Calu3 (cell line): Measurements from ENCODE around the gene IFITM10. TPM values are rescaled to one million over a fixed set of nuclear protein-coding genes. Genes with fewer than 3 reads are reported as not detected.

Source experiments
- BruUV-seq: library from RNA; stranded (reverse); fragments of 400-500 nt; replicated peaks from 2 replicates; lab custom pipeline; 2021; lab: Mats Ljungman, UMichigan
- CTCF ChIA-PET: fragments of 300-600 bp; sonication (Branson Sonifier 250); formaldehyde crosslinking; loops from one replicate; lab custom pipeline; 2022; ENCODE audit warnings: antibody characterized with exemption; lab: Charles Lee
- DNase-seq: peaks from one replicate; pipeline ENCODE4 v3.0.0; 2022
- H3K27ac Mint-ChIP-seq: one replicate; pipeline ENCODE4 v1.8.0; 2022; ENCODE audit warnings: mixed read lengths; ENCODE audit not compliant: unreplicated experiment
- H3K27me3 Mint-ChIP-seq: one replicate; pipeline ENCODE4 v1.8.0; 2022; ENCODE audit warnings: mixed read lengths; ENCODE audit not compliant: unreplicated experiment
- H3K36me3 Mint-ChIP-seq: one replicate; pipeline ENCODE4 v1.8.0; 2022; ENCODE audit warnings: mild to moderate bottlenecking, moderate library complexity, mixed read lengths; ENCODE audit not compliant: insufficient read depth, unreplicated experiment
- H3K4me1 Mint-ChIP-seq: one replicate; pipeline ENCODE4 v1.8.0; 2022; ENCODE audit warnings: mild to moderate bottlenecking, low read depth, mixed read lengths; ENCODE audit not compliant: unreplicated experiment
- H3K4me3 Mint-ChIP-seq: one replicate; pipeline ENCODE4 v1.8.0; 2022; ENCODE audit warnings: mild to moderate bottlenecking, low read depth, moderate library complexity, mixed read lengths; ENCODE audit not compliant: unreplicated experiment
- H3K9me3 Mint-ChIP-seq: one replicate; pipeline ENCODE4 v1.8.0; 2022; ENCODE audit warnings: low read depth, mixed read lengths; ENCODE audit not compliant: unreplicated experiment
- intact Hi-C: fragments of 100-400 bp; cut with micrococcal nuclease; formaldehyde crosslinking; loops from one replicate; pipeline ENCODE4 v1.10.0; 2022; ENCODE audit not compliant: unreplicated experiment
- total RNA-seq: library from RNA; stranded (reverse); gene quantifications from 2 replicates; pipeline ENCODE4 v1.2.3, GENCODE V29; 2022
- TF ChIP-seq, protein P1 (sequence below): fragments of 200-600 bp; IDR thresholded peaks from one replicate; pipeline ENCODE4 v1.8.0; 2022; ENCODE audit warnings: antibody characterized with exemption; ENCODE audit not compliant: unreplicated experiment

Gene IFITM10
- total RNA-seq, 1 experiment from 2014 or later, result 3.3 TPM

DNA sequence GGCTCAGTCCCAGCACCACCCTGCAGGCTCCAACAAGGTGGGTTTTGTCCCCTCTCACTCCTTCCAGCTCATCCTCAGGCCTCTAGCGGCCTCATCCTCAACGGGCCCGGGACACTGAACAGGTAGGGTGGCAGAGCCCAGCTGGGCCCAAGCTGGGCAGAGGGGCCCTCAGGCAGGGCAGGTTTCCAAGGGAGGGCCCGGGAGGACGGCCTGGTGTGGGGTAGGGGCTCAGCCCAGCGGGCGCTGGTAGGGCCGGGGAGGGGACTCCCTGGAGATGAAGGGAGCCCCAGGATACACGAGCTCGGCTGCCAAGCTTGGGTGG is 2.5 kb upstream of the IFITM10 start:
- peaks cover 64% of the 10 kb centered on the region for H3K36me3 Mint-ChIP-seq
- H3K27ac Mint-ChIP-seq, result no peak overlapping the region
- intact Hi-C loops, result no loop called here
- H3K4me3 Mint-ChIP-seq, result no peak overlapping the region
- no peaks in the 10 kb centered on the region for H3K4me1 Mint-ChIP-seq
- TF ChIP-seq, protein P1, sequence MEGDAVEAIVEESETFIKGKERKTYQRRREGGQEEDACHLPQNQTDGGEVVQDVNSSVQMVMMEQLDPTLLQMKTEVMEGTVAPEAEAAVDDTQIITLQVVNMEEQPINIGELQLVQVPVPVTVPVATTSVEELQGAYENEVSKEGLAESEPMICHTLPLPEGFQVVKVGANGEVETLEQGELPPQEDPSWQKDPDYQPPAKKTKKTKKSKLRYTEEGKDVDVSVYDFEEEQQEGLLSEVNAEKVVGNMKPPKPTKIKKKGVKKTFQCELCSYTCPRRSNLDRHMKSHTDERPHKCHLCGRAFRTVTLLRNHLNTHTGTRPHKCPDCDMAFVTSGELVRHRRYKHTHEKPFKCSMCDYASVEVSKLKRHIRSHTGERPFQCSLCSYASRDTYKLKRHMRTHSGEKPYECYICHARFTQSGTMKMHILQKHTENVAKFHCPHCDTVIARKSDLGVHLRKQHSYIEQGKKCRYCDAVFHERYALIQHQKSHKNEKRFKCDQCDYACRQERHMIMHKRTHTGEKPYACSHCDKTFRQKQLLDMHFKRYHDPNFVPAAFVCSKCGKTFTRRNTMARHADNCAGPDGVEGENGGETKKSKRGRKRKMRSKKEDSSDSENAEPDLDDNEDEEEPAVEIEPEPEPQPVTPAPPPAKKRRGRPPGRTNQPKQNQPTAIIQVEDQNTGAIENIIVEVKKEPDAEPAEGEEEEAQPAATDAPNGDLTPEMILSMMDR, result no peak
- no peaks in the 10 kb centered on the region for H3K27me3 Mint-ChIP-seq
- no peaks in the 10 kb centered on the region for H3K9me3 Mint-ChIP-seq
- TSS peak; percentile 95 for BruUV-seq
- CTCF ChIA-PET, result no interaction called here
- no peak for DNase-seq

DNA sequence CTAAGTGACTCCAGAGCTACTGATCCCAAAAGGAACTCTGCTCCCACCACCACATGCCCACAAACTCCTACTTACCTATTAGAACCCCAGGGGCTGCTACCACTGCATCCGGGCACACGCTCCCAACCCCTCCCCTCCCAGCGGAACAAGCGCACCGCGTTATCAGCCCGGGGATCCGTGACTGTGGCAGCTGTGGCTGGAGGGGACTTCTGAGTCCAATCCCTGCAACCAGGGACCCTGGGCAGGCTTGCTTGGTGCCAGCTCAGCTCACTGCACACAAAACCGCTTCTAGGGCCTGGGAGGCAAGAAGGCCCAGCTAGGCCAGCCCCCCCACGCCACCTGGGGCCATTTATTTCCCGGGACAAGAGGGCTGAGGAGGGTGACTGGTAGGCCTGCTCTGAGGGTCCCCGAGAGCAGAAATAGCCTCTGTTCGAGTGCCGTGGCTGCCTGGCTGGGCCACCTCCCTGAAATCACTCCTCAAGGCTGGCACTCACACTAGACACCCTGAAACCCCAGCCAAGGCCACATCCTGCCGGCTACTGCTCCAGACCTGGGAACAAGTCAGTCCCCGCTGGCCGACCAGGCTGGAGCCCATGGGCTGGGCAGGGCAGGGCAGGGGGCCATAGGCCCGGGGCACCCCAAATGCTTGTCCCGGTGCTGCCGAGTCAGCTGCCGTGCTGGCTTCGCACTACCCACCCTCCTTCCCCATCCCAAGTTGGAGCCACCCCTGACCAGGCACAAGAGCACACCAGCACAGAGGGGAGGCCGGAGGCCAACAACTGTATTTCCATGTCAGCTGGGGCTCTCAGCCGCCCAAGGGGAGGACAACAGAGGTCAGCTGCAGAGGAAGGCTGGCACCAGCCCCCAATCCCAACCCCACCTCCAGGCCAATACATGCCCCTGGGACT is 1.9 kb upstream of the IFITM10 start:
- H3K4me3 Mint-ChIP-seq, result no peak overlapping the region
- no peak overlapping the region for H3K27ac Mint-ChIP-seq
- no peaks in the 10 kb centered on the region for H3K4me1 Mint-ChIP-seq
- intact Hi-C loops, result no loop called here
- TF ChIP-seq, protein P1, result no peak
- H3K27me3 Mint-ChIP-seq, result no peaks in the 10 kb centered on the region
- BruUV-seq, result no TSS peak
- DNase-seq, result no peak
- peaks cover 58% of the 10 kb centered on the region for H3K36me3 Mint-ChIP-seq
- no peaks in the 10 kb centered on the region for H3K9me3 Mint-ChIP-seq
- CTCF ChIA-PET, result no interaction called here

DNA sequence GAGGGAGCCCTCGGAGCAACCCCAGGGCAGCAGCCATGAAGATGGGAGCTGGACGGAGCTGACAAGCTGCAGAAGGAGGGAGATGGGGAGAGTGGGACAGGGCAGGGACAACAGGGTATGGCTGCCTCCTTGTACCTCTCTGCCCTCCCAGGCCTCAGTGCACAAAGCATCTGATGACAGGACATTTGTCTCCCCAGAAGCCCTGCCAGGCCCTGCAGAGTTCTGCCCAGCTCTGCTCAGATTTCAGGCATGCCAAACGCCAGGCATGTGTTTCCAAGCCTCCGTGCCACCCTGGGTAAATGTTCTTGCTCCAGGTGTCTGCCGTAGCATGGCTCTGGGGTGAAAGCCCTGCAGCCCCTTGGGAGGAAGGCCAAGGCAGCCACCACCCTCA is 1.1 kb upstream of the IFITM10 start:
- intact Hi-C loops, result no loop called here
- BruUV-seq, result no TSS peak
- Mint-ChIP-seq H3K36me3 (peaks cover 56% of the 10 kb centered on the region), H3K9me3 (no peaks in the 10 kb centered on the region), H3K4me1 (no peaks in the 10 kb centered on the region), H3K27me3 (no peaks in the 10 kb centered on the region), H3K27ac (no peak overlapping the region), H3K4me3 (no peak overlapping the region)
- CTCF ChIA-PET, result no interaction called here
- TF ChIP-seq, protein P1, result no peak
- DNase-seq, result no peak

DNA sequence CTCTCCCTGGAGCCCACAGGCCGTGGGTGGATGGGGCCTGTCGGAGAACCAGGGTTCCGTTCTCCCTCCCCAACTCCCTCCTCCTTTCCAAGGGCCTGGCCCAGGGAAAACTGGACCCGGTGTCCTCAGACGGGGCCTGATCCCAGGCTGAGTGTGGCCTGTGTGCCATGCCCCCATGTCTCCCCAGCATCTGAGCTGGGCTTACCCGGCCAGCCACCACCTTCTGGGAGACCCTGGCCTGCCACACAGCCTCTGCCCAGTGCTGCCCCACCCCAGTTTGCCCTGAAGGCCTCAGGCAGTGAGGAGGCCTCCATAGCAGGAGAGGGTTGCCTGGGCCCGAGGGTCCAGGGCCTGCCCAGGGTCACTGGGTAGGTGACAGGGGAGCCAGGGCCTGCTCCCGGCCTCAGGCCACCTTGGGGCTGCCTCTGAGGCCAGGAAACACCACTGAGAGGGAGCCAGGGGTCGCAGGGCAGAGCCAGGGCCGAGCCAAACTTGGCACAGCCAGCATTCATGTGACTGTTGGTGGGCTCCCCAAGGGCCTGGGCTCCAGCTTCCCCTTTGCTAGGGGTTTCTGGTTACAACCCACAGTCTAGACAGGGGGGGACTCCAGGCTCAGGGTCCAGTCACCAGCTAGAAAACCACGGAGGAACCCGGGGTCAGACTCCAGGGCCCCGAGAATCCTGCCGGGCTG is 590 bp upstream of the IFITM10 start:
- intact Hi-C loops, result no loop called here
- DNase-seq, result no peak
- H3K36me3 Mint-ChIP-seq, result peaks cover 55% of the 10 kb centered on the region
- H3K4me1 Mint-ChIP-seq, result no peaks in the 10 kb centered on the region
- TF ChIP-seq, protein P1, result no peak
- H3K27me3 Mint-ChIP-seq, result no peaks in the 10 kb centered on the region
- H3K27ac Mint-ChIP-seq, result peak overlapping the region; percentile 60
- peak overlapping the region; percentile 7 for H3K4me3 Mint-ChIP-seq
- CTCF ChIA-PET, result no interaction called here
- BruUV-seq, result no TSS peak
- no peaks in the 10 kb centered on the region for H3K9me3 Mint-ChIP-seq
